Activated T-cell treated with anti-CD3 and anti-CD28 coated beads for 48 hours (primary cell): ENCODE measurements around the gene PRKCSH.
A peak's percentile ranks its signal among the peaks of the same experiment; 100 is the strongest.

Source experiments
- DNase-seq: peaks from one replicate; pipeline ENCODE4 v3.0.0-alpha.2; 2020; ENCODE audit warnings: low read depth

The PRKCSH gene

DNA sequence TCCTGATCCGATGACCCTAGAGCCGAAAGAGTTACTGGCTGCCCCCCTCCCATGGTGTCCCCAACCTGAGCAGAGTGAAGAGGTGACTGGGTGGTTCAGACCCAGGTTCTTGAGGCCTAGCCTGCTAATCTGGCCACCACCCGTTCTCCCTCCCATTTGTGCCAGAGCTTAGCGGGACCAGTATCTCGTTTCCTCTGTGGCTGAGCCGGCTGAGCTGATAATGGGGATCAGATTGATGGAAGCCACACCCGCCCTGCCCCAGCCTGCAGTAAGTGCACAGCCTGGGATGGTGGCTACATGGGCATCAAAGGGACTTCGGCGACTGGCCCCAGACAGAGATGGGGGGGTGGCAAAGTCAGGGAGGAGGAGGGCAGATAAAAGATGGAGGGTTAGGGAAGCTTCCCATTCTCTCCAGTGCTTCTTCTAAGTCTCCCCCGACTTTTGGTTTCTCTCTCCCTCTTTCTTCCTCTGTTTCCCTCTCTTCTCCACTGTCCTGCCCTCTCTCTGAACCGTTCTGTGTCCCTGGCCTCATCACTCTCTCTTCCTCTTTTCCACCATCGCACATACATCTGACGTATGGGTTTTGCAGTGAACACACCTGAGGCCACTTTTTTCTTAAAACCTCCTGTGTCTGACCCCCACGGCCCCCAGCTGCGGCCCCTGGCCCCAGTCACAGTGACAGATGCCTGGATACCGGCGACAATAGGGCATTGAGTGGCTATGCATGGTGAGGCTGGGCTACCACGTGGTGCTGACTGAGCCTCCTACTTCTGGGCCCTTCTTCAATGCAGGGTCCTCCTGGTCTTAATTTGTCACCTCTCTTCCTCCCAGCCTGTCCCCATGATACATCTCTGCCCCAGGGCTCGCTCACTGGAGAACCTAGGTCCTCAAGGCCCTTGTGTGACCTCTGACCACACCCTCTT is 43.0 kb downstream of the PRKCSH start:
- no peak for DNase-seq

DNA sequence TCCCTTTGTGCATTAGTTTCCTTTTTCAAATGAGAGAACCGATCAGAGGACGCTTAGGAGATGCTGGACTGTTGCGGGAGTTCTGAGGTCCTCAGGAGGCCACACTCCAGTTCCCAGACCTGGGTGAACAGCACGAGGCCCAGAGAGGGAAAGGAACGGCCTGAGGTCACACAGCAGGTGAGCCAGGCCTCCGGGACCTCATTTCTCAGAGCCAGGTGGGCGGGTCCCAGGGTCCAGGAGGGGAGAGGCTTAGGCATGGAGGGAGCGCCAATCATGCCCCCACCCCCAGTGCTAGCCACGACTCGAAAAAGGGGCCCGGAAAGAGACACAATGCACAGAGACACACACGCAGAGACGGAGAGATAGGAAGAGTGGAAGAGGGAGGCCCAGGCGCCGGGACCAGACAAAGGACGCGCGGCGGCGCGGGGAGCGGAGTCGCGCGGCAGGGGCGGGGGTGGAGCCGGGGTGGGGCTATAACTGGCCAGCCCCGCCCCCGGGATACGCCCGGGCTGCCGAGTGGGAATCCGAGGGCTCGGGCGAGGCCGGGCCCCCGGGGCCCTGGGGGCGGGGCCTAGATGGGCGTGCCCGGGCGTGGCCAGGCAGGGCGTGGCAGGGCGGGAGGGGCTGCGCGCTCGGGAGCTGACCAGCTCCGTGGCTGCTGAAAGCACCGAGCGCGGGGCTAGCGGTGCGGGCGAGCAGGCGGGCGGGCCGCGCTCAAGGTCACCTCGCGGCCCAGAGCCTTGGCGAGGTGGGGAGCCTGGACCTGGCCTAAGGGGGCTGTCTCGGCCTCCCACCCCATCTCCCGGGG is 43.9 kb downstream of the PRKCSH start:
- peak; percentile 52 for DNase-seq

DNA sequence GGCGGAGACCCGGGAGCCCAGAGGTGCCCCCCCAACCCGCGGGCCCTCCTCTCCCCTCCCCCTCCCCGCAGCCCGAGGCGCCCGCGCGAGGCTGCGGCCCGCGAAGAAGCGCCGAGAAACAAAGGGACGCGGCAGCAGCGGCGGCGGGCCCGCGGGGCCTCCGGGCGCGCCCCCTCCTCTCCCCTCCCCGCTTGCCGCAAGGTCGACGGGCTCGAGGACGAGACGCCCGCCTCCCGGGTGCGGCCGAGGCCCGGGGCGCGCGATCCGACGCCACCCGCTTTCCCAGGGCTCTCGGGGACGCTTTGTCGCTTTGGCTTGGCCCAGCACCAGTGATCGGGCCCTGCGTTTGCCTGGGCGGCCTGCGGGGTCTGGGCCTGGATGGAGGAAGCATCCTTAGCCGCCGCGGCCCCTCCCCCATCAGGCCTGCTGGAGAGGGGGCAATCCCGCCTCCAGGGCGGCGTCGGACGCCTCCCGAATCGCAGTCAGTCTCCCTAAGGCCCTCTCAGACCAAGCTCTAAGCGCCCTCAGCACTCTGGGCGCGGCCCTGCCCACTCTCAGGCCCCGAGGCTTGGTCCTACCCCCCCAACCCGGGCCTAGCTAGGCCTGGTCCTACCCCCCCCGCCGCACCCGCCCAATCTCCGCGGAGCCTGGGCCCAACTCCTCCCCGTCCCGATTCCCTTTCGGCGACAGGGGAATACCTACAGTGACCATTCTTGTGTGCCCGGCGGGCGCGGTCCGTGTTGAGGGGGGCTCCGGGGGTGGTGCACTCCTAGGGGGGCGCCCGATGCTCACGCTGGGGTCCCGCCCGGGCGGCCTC is 44.7 kb downstream of the PRKCSH start:
- DNase-seq: no peak

DNA sequence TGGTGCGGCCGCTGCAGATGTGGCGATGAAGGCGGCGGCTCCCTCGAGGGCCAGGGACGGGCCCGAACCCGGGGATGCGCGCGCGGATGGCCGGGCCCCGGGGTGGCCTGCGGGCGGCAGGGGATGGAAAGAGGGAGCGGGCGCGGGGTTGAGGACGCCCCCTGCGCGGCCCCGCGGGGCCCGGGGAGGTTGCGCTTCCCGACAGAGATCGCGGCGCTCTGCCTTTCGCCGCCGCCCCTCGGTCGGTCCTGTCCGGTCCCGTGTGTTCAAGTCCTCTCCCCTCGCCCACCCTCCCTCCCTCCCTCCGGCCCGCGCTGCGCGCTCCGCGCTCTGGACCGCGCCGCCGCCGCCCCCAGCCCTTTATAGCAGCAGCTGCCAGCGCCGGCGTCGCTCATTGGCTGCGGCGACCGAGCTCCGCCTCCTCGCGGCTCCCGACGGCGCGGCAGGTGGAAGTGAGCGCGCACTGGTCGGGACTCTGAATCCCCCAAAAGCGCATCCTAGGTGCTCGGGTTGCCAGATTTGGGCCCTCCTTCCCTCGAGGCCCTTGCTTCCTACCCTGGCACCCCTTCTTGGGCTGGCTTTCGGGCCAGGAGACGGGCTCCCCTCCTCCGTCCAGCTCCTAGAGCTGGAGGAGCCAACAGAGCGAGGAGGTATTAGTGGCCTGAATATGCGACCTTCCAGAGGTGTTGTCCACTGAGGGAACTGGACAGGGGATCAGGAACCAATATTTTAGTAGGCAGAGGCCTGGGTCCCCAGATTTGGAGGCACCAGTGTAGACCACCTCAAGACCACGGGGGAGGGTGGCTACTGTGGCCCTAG is 45.5 kb downstream of the PRKCSH start, which contains the start of gene ELAVL3:
Gene ELAVL3 (minus strand): TSS at position 332 of the 819 bp plus-strand sequence. CDS start 438 bp downstream, outside the sequence.
- no peak for DNase-seq

DNA sequence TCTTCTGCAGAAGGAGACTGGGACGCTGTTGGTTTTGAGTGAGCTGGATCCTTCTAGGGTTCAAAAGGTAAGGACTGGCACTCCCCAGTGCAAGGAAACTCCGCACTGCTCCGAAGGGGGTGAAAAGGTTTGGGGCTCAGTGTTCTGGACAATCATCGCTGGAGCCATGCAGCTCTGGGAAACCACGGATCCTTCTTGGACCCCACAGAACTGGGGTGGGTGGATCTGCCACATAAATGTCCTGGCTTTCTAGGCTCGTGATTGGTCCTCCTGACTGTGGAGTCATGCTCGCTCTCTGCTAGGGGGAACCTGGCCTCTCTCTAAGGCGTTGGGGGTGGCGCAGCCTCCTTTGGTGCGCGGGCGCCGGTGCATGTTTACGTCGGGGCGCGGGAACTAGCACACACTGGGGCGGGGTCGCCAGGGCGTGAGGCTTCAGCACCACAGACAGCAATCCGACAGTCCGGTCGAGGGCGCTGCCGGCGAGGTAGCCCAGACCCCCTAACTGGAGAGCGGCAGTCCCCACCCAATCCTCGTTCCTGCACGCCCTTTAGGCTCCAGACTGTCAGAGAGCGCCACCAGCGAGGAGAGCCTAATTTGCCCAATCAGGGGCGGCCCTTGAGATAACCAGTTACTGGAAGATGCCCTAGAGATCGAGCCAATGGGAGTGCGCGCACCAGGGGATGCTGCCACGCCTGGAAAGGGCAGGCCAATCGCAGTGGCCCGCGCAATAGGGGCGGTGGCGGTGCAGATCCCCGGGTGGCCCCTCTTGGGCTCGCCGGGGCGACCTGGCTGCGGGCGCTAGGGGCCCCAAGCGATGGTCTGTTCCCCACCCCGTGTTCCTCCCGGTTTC is 46.3 kb downstream of the PRKCSH start:
- DNase-seq: peak; percentile 83

DNA sequence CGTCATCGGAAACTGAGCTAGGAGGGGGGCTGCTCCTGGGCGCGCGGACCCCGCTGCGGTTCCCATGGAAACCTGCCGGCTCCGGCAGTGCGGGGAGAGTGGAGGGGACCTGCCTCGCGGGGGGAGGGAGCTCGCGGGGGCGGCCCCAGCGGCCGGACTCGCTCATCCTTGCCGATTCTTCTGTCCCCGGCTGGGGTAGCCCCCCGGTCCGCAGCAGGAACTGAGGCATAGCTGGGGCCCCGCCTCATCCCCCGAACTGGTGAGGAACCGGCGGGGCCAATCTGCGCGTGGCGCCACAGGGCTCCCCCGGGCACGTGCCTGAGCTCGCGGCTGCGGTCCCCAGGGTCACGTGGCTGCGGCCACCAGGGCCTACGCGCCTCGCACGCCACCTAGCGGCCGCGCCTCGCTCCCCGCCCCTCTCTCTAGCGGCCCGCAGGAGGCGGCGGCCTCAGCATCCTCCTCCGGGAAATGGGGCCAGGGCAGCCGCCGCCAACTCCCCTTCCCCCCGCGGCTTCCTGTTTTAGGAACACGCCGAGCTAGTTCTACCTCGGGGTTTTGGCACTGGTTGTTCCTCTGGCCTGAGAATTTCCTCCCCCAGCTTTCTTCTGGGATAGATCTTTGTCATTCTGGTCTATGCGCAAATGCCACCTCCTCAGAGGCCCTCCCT is 47.1 kb downstream of the PRKCSH start:
- peak; percentile 92 for DNase-seq

DNA sequence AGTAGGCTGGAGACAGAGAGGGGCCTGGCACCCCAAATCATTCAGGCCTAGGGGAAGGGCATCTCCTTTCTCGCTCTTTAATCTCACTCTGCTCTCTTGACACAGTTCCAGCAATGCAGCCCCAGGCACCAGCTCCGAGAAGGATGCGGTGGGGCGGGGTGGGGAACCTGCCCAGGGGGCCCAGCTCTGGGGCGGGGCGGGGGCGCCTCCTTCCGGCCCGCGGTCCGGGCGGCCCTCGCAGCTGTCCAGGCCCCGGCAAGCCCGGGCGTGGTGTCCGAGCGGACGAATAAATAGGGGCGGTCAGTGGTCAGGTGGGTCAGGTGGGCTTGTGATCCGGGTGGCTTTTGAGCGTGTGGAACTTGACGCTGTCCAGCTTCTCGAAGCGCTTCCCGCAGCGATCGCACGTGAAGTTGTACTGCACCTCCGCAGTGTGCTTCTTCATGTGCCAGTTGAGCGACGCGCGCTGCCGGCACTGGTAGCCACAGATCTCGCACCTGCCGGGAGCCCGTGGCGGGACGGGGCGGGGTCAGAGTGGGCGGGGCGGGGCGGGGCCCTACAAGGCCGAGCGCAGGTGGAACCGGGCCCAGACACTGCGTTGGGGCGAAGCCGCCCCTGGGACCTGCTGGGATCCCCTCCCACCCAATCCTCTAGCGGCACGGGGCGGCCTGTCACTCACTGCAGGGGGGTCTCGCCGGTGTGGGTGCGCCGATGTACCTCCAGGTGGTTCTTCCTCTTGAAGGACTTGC is 48.1 kb downstream of the PRKCSH start:
- no peak for DNase-seq

DNA sequence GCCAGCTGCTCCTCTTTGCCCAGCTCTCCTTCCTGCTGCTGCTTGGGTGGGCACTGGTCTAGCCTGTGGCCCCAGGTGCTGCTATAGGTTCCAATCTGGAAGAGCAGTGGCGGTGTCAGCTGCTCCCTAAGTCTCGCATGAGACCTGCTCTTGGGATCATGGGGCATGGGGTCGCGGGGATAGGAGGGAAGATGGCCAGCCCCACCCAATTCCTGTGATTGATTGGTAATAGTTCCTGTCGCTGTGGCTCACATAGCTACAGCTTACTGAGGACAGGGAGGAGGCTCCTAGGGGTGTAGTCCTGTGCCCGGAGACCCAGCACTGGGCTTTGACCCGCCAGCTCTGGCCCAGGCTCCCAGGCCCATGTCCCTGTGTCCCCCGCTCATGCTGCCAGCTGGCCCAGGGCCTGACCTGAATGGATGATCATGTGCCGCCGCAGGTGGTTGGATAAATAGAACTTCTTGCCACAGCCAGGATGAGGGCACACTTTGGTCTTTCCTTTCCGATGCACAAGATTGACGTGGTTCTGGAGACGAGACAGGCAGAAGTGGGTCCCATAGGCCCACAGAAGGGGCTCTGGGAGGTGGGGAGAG is 49.9 kb downstream of the PRKCSH start:
- DNase-seq: no peak

DNA sequence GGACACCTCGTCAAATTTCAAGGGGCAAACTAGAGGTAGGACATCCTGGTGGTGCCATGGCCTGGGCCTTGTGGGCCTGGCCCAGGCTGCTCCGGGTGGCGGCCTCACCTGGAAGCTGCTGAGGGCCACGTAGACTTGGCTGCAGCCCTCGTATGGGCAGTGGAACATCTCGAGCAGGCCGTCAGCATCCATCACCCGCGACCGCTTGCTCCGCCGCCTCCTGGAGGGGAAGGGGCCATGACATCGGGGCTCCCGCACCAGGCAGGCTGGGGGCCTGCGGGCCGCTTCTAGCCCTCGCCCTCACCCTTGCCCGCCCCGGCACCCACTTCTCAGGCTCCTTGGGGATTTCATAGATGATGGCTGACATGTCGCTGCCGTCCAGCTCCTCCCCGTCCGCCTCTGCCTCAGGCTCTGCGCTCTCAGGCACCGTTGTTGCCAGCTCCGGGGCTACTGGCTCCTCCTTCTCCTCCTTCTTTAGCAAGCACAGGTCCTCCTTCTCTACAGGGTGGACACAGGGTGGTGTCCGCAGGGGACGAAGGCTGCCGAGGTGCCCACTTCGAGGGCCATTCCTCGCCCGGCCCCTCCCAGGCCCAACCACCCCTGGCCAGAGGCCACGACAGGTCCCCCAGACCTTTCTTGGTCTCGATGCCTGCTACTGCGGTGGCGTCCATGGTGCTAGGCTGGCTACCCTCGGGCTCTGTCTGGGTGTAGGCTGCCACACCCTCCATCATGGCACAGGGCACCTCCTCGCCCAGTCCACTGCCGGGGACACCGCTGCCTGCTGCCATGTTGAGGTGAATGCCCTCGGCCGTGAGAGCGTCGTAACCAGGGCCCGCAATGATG is 51.4 kb downstream of the PRKCSH start:
- DNase-seq: no peak

DNA sequence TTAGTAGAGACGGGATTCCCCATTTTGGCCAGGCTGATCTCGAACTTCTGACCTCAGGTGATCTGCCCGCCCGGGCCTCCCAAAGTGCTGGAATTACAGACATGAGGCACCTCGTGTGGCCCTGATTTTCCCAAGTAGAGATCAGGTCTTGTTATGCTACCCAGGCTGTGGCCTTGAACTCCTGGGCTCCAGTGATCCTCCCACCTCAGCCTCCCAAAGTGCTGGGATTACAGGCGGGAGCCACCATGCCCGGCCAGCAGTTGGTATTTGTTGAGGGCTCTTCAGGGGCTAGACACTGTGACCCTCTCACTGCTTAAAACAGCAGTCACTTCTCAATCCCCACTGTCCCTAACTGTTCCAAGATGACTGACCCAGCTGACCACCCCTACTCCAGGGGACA is 53.9 kb downstream of the PRKCSH start:
- DNase-seq: no peak

DNA sequence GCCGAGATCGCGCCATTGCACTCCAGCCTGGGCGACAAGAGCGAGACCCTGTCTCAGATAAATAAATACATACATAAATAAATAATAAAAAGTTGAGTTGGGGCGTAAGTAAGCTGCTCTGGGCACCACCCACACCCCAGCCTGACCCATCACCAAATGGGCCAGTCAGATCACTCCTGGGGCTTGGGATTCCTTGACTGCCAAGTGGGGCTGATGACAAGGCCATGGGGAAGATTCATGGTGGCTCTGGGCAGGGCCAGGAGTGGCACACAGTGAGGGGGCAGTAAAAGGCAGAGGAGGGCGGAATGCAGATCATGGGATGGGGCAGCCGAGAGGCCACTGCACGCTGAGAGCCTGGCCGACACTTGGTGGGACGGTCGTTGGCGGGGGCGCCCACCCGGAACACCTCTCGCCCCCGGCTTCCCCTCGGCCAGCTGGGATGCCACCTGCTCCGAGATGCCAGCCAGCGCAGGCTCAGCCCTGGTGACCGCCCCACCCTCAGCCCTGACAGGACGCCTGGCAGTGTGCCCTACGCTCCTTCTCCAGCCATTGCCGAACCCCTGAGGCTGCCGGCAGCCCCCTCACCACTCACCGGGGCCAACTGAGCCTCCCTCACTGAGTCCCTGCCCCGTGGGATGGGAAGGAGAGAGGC is 59.3 kb downstream of the PRKCSH start:
- no peak for DNase-seq

DNA sequence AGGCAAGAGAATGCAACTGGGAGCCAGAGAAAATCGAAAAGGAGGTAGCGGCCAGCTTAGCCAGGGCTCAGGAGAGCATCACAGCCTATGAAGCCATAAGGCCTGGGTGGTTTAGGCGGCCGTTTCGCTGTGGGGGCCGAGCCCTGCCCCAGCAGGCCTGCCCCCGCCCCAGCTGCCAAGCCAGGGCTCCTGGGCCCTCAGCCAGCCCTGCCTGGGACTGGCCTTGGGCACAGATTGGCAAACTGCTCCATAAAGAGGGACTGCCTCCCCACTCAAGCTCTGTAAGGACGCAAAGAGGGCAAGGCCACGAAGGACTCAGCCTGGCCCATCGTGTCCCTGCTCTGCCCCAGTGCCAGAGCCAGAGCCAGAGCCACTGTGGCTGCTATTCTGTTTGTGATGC is 60.0 kb downstream of the PRKCSH start:
- no peak for DNase-seq

DNA sequence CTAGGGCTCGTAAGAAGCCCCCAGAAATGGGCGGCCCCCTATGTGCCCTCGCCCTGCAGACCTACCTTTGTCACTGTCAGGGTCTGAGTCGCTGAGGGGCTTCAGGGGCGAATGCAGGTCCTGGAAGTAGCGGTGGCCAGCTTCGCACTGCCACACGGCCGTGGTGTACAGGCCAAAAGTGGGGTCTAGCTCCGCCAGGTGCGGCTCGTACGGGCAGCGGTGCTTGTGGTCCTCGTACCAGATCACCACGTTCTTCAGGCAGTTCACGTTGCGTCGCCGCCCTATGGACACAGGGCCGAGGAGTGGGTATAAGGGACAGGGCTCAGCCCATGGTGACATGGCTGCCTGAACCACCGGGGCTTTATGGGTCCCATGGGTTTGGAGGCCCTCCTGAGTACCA is 60.5 kb downstream of the PRKCSH start:
- DNase-seq: no peak

DNA sequence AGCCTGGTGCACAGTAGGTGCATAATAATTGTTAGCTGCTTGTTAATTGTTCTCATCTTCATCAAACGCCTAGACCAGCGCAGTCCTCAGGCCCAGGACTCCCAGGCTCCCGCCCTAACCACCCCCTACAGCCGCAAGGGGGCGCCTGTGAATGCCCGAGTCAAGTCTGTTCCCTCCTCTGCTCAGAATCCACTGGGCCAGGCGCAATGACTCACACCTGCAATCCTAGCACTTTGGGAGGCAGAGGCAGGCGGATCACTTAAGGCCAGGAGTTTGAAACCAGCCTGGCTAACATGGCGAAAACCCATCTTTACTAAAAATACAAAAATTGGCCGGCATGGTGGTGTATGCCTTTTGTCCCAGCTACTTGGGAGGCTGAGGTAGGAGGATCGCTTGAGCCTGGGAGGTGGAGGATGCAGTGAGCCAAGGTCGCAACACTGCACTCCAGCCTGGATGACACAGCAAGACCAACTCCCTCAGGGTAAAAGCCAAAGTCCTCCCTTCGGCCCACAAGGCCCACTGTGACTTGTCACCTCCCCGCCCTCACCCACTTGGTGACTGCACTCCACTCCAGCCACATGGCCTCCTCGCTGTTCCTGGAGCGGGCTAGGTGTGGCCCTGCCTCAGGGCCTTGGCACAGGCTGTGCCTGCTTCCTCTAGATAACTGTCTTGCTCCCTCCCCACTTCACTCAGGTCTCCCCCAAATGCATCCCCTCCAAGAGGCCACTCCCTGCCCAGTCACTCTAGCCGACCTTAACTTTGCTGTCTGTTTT is 61.1 kb downstream of the PRKCSH start:
- peak; percentile 63 for DNase-seq

DNA sequence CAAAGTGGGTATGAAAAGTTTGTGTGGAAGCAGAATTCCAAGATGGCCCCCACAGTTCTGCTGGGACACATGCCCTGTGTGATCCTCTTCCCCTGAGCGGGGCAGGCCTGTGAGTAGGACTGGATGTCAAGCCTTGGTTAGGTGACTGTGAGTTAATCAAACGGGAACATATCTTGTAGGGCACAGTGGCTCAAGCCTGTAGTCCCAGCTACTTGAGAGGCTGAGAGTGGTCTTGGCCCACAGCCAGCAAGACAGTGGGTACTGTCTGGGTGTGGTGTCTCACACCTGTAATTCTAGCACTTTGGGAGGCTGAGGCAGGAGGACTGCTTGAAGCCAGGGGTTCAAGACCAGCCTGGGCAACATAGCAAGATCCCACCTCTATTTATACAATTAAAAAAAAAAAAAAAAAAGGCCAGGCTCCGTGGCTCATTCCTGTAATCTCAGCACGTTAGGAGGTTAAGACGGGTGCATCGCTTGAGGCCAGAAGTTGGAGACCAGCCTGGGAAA is 63.8 kb downstream of the PRKCSH start:
- DNase-seq: no peak

DNA sequence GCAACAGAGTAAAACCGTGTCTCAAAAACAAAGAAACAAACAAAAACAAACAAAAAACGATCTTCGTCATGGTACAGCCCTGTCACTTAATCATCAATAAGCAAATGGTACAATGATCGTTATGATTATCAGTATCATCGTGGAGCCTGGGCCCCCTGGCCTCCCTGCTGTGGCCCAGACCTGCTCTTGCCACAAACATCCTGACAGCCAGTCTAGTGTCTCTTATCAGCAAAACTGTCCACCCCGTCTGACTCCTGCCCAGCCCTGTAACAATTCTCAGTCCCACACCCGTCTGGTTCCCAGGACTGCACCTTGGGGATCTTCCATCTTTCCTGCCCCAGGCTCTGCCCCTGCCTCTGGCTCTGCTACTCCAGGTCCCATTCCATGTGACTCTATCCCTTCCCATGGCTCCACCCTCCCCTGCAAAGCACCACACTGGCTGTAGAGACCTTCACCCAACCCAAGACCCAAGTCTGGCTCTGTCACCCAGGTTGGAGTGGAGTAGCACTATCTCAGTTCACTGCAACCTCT is 64.5 kb downstream of the PRKCSH start:
- DNase-seq: no peak
